GM06990 (cell line): Measurements from ENCODE around the gene SSH2.
"Not testable (repeated sequence)": the region's sequence is repeated elsewhere in the genome, so short reads cannot be mapped to it uniquely, and the experiment has no call there.

ENCODE experiments used
- DNase-seq: peaks from one replicate; pipeline ENCODE4 v3.0.0-alpha.2; 2011; ENCODE audit not compliant: insufficient read length; ENCODE audit errors: extremely low read depth
- H3K27me3 ChIP-seq: replicated peaks from 2 replicates; pipeline ENCODE4 v1.6.0; 2011; ENCODE audit warnings: low read length; ENCODE audit not compliant: control insufficient read depth, insufficient read depth
- H3K36me3 ChIP-seq: 2 replicates; pipeline ENCODE4 v1.5.1; 2011; ENCODE audit warnings: low read length; ENCODE audit not compliant: control insufficient read depth, insufficient read depth
- H3K4me3 ChIP-seq: replicated peaks from 2 replicates; pipeline ENCODE4 v1.5.1; 2011; ENCODE audit warnings: low read depth, mild to moderate bottlenecking, control low read depth, low read length
- CTCF ChIP-seq: IDR thresholded peaks from 2 replicates; pipeline ENCODE4 v1.5.1; 2011; ENCODE audit warnings: low read length, control low read depth, mild to moderate bottlenecking, inconsistent platforms; ENCODE audit not compliant: insufficient read depth, poor library complexity, severe bottlenecking

Gene SSH2

GRCh38 chr17:29793501-29793900, 136.5 kb downstream of the SSH2 start:
- H3K27me3 ChIP-seq: no peaks in the 10 kb centered on the region
- H3K36me3 ChIP-seq: no peaks in the 10 kb centered on the region
- H3K4me3 ChIP-seq: no peak overlapping the region
- DNase-seq: no peak
- no peak for TF ChIP-seq CTCF

GRCh38 chr17:29791336-29792080, 138.5 kb downstream of the SSH2 start:
- TF ChIP-seq CTCF: no peak
- no peak overlapping the region for H3K4me3 ChIP-seq
- no peaks in the 10 kb centered on the region for H3K36me3 ChIP-seq
- H3K27me3 ChIP-seq: no peaks in the 10 kb centered on the region
- DNase-seq: no peak

- no peak for TF ChIP-seq CTCF
- Histone ChIP-seq H3K36me3 (no peaks in the 10 kb centered on the region), H3K27me3 (no peaks in the 10 kb centered on the region), H3K4me3 (no peak overlapping the region)
- no peak for DNase-seq
Observed at GRCh38 chr17:29789196-29790170, 140.5 kb downstream of the SSH2 start.

GRCh38 chr17:29787995-29788394, 142.0 kb downstream of the SSH2 start:
- TF ChIP-seq CTCF: no peak
- no peak for DNase-seq
- Histone ChIP-seq H3K36me3 (no peaks in the 10 kb centered on the region), H3K4me3 (no peak overlapping the region), H3K27me3 (no peaks in the 10 kb centered on the region)

- no peak for DNase-seq
- H3K4me3 ChIP-seq: no peak overlapping the region
- H3K27me3 ChIP-seq: no peaks in the 10 kb centered on the region
- no peaks in the 10 kb centered on the region for H3K36me3 ChIP-seq
- no peak for TF ChIP-seq CTCF
Observed at GRCh38 chr17:29782917-29783316, 147.1 kb downstream of the SSH2 start.

- H3K4me3 ChIP-seq, H3K36me3 ChIP-seq, DNase-seq, H3K27me3 ChIP-seq: not testable (repeated sequence)
Observed at GRCh38 chr17:29779812-29780190, 150.2 kb downstream of the SSH2 start.
